HS-5 (cell line): ENCODE results near the gene C16orf95.
"Not testable (repeated sequence)": the region's sequence is repeated elsewhere in the genome, so short reads cannot be mapped to it uniquely, and the experiment has no call there.

Experiments
- DNase-seq: peaks from one replicate; pipeline ENCODE4 v3.0.0-alpha.2; 2012; ENCODE audit warnings: low read depth

The C16orf95 gene

DNA sequence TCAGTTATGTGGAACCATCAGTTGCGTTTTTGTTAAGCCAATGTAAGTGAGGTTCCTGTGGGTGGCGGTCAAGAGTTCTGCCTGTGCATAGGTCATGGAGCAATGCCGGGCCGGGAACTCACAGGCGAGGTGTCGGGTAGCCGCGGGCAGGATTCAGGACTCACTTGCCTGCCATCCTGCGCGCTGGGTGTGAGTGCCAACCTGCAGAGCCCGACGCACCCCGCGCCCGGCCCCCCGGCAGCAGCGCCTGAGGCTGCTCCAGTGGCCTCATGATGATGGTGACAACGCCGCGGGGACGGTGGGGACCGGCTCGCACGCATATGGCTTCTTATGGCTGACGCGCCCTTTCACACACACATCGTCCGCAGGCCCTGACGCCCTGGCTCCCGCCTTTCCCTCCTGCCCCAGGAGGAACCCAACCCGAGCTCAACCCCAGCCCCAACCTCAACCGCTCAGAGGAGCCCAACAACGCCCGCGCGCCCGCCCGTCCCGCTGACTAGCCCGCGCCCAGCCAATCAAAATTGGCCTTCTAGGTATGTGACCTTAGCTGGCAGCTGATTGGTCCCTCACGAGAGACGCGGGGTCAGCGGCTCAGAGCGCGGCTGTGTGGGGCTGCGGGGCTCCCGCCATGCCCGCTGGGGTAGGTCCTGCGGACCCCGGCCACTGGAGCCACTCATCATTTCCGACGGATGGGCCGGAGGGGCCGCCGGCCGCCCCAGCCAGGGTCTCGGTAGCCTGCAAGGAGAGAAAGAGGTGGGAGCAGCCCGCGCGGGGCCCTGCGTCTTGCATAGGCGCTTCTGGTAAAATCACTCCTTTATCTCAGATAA lies at the start of gene C16orf95:
Gene C16orf95 (minus strand): TSS at position 470 of the 827 bp plus-strand sequence. CDS start 150 bp downstream, at position 320.
- DNase-seq, result peak; percentile 53

GRCh38 chr16:87366930-87367329 lies 49.7 kb upstream of the C16orf95 start:
- no peak for DNase-seq

DNA sequence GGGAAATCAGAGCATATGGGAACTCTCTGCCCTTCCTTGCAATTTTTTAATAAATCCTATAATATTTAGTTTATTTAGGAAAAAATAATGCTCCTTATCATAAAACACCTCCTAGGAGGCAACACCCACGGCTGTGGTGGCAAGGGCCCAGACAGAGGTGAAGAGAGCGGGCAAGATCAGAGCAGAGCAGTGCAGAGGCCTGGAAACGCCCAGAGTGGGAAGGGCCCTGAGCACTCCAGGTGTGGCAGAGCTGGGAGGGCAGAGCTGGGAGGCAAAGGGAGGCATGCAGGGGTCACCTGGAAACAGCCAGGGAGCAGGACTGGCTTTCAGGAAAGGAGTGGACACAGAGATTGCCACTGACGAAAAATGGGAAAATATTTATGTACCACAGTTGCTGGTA lies 49.1 kb upstream of the C16orf95 start:
- no peak for DNase-seq

DNA sequence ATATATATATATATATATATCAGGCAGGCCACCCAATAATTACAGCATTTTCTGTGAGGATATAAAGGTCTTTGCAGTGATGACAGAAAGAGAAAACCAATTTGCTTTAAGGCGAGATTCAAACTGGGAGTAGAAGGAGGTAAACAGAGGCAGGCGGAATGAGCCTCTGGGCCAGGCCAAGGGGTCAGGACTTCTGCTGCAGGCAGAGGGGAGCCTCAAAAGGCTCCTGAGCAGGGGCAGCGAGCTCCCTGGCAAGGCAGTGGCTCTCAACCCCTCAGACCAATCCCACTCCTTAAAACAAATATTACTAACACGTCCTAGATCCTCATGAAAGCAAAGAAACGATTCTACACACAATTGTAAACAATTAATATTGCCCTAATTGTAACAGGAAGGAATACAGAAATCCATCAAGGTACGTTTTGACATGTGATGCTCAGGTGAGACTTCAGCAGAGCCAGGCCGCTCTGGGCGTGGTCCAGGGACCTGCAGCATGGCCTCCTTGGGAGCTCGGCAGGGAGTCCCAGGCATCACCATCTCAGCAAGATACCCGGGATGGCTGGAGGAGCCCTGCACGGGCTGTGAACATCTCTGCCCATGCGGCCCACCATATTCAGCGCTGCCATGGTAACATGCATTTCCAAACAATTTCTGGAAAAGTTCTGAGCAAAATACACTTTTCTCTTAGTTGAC lies 48.0 kb upstream of the C16orf95 start:
- no peak for DNase-seq

DNA sequence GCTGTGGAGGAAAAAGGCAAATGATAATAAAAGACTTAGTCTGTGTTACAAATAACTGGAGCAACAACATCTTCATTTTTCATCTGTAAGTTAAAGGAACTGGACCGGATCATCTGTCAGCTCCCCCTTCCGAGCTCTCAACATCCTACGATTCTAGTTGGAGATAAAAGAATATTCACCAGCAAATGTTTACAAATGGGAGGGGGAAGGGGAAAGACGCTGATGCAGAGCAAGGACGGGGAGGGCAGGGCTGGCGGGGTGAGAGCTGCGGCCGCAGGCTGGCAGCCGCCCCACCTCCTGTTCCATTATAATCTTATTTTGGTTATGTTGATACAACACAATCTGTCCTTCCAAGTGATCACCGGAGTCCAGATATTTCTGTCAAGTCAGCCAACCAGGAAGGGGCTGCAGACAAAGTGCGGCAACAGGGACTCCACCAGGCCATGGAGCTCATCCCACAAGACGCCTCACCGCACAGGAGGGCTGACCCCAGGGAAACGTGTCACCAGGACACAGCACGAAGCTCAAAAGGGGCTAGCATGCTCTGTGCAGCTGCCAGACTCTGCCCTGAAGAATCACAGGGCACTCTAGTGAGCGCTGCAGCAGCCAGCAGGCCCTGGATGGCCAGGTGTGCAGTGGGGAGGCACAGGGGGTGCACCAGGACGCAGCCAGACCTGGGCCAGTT lies 46.7 kb upstream of the C16orf95 start:
- no peak for DNase-seq

GRCh38 chr16:87362828-87363559 lies 45.8 kb upstream of the C16orf95 start:
- DNase-seq, result not testable (repeated sequence)

DNA sequence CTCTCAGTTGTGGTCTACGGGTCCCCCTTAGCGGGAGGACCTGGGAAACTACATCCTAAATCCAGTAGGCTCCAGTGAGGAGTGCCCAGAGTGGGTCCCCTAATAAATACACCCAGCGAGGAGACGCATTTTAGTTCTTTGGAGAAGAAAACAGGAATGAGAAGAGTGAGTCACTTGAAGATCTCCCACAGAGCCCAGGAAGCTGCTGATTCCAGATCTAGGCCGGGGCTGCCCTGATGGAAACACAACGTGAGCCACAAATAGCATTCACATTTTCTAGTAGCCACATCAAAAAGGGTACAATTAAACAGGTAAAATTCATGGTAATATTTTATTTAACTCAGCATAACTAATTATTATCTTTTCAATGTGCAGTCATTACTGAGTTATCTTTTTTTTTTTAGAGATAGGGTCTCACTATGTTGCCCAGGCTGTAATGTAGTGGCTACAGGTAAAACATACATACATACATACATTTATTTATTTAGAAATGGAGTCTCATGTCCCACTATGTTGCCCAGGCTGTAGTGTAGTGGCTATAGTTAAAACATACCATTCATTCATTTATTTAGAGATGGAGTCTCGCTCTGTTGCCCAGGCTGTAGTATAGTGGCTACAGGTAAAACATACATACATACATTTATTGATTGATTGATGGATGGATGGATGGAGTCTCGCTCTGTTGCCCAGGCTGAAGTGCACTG lies 44.9 kb upstream of the C16orf95 start:
- DNase-seq, result no peak

GRCh38 chr16:87360862-87361610 lies 43.8 kb upstream of the C16orf95 start:
- DNase-seq, result no peak

DNA sequence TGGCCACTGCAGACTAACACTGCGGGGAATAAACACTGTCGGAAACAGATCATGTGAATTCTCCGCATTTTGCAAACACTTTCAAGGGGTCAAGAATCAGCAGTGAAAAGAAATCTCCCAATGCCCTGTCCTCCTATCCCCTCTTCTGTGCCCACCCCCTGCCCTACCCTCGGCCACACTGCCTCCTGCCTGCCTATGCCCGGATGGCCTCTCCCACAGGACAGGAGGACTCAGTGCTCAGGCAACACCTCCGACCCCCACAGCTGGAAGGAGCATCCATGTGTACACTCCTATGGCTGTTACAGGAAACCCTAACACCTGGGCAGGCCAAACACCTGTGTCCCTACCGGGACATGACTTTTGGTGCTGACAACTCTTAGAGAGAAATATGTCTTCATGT lies 41.9 kb upstream of the C16orf95 start:
- no peak for DNase-seq

GRCh38 chr16:87358696-87359095 lies 41.5 kb upstream of the C16orf95 start:
- no peak for DNase-seq

GRCh38 chr16:87358250-87358649 lies 41.1 kb upstream of the C16orf95 start:
- no peak for DNase-seq

GRCh38 chr16:87356491-87356853 lies 39.3 kb upstream of the C16orf95 start:
- DNase-seq, result no peak

- DNase-seq, result no peak
These were observed 36.4 kb upstream of the C16orf95 start for GRCh38 chr16:87353613-87354012.

DNA sequence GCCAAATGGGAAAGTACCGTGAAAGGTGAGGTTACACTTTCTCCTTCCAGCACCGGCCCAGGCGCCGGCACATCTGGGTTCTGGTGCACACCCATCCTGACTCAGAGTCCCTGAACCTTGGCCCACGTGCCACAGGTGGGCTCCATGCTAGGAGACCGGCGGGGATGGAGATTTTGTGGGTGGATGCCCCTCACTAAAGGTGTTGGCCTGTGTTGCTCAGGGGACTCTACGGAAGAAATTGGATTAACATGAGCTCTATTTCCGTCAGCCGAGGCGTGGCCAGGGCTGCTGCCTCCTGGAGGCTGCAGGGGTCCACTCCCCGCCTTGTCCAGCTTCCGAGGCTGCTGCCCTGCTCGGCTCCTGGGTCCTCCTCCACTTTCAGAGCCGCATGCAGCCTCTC lies 35.6 kb upstream of the C16orf95 start:
- no peak for DNase-seq

- no peak for DNase-seq
These were observed 34.1 kb upstream of the C16orf95 start for GRCh38 chr16:87351320-87351698.

GRCh38 chr16:87350681-87351319 lies 33.6 kb upstream of the C16orf95 start:
- DNase-seq, result no peak

GRCh38 chr16:87350031-87350430 lies 32.8 kb upstream of the C16orf95 start:
- DNase-seq, result no peak

GRCh38 chr16:87348616-87349157 lies 31.5 kb upstream of the C16orf95 start:
- DNase-seq, result no peak

GRCh38 chr16:87347932-87348615 lies 30.9 kb upstream of the C16orf95 start:
- no peak for DNase-seq
